Fibroblast of mammary gland (primary cell): ENCODE data around the gene TMPRSS13.
"Not testable (repeated sequence)": the region's sequence is repeated elsewhere in the genome, so short reads cannot be mapped to it uniquely, and the experiment has no call there.

Experiments used
- DNase-seq: peaks from one replicate; pipeline ENCODE4 v3.0.0-alpha.2; 2010; ENCODE audit warnings: low read depth
- H3K4me3 ChIP-seq: 2 replicates; pipeline ENCODE4 v1.5.1; 2011; ENCODE audit warnings: low read depth, mild to moderate bottlenecking, low read length, moderate library complexity; ENCODE audit not compliant: control insufficient read depth
- TF ChIP-seq, protein P1 (sequence below): conservative IDR thresholded peaks from 2 replicates; pipeline ENCODE4 v1.5.1; 2011; ENCODE audit warnings: low read depth, low read length, inconsistent platforms; ENCODE audit not compliant: control insufficient read depth, insufficient read depth

The TMPRSS13 gene

DNA sequence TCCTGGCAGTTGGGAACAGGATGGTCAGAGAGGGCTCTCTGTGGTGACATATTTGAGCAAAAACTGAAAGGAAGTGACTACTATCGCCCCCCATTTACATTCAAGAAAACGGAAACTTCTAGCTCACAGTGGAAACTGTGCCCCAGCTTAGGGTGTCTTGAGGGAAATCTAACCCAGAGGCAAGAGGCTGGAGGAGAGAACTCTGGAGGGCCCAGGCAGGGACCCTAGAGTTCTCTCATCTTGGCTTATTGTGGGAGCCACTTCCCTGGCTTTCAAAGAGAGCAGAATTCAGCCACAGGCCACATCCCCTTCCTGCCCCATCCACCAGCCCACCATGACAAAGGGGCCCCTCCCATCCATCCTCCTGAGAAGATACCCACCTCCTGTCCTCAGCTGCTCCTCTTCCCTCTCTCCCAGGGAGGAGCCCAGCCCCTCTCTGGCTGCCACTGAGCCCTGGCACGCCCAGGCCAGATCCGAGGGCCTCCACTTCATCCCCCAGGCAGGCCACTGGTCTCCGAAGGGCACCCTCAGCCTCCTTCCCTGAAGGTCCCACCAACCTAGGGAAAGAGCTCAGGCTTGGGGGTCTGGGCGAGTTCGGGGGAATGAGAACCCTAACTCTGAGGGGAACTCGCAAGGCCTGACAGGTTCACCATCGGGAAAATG, 1.6 kb upstream of the TMPRSS13 start:
- DNase-seq: no peak
- TF ChIP-seq, protein P1, sequence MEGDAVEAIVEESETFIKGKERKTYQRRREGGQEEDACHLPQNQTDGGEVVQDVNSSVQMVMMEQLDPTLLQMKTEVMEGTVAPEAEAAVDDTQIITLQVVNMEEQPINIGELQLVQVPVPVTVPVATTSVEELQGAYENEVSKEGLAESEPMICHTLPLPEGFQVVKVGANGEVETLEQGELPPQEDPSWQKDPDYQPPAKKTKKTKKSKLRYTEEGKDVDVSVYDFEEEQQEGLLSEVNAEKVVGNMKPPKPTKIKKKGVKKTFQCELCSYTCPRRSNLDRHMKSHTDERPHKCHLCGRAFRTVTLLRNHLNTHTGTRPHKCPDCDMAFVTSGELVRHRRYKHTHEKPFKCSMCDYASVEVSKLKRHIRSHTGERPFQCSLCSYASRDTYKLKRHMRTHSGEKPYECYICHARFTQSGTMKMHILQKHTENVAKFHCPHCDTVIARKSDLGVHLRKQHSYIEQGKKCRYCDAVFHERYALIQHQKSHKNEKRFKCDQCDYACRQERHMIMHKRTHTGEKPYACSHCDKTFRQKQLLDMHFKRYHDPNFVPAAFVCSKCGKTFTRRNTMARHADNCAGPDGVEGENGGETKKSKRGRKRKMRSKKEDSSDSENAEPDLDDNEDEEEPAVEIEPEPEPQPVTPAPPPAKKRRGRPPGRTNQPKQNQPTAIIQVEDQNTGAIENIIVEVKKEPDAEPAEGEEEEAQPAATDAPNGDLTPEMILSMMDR: no peak
- H3K4me3 ChIP-seq: no peak overlapping the region

DNA sequence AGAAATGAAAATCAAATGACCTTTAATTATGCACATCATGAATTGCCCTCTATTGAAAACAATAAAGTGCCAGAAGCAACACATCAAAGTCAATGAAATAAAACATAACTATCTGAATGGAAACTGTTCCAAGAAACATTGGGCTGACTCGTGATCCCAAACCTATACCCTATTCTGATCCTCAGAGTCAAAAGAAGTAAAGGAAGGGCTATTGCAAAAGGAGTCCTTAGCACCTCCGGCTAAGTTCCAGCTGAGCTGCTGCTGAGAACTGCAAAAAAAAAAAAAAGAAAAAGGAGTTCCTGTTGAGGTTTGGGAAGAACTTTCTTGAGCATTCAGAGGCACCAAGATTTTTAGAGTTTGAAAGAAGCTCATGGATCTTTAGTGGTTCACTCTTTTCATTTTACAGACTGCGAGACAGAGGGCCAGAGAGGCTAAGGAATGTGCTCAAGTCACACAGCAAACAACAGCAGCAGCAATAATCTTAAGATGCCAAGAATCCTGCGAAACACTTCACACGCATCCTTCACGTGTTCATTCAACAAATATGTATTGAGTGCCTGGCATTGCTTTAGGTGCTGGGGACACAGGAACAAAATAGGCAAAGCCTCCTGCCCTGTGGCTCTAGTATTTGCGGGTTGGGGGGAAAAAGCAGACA, 841 bp upstream of the TMPRSS13 start:
- no peak overlapping the region for H3K4me3 ChIP-seq
- TF ChIP-seq, protein P1: no peak
- DNase-seq: no peak

DNA sequence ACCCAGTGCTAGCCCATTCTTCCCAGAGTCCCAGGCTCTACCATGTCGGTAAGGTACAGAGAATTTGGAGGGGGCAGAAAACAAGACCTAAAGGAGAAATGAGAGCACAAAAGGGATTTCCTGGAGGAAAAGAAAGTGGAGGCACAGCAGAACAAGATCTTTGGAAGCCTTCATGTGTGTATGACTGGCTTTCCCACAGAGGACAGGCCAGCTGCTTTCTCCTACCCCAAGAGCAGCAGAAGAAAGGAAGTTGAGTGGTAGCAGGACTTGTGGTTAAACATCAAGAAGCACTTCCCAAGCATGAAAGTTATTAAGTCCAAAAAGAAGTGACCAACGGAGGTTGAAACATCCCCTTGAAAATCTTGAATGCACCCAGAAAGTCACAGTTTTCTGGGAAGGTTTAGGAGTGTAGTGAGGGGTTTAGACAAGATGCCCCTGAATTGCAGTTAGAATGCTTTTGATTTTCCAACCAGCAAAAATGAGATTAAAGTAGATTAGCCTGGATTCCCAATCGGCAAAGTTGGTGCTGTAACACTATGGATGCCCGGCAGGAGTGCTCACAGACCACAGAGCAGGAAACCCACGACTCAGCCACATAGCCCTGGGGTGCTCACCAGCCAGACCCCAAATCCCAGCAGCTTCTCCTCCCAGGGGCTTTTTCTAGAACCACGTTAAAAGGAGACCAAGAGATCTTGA, 608 bp downstream of the TMPRSS13 start:
- H3K4me3 ChIP-seq: no peak overlapping the region
- DNase-seq: no peak
- TF ChIP-seq, protein P1: no peak

DNA sequence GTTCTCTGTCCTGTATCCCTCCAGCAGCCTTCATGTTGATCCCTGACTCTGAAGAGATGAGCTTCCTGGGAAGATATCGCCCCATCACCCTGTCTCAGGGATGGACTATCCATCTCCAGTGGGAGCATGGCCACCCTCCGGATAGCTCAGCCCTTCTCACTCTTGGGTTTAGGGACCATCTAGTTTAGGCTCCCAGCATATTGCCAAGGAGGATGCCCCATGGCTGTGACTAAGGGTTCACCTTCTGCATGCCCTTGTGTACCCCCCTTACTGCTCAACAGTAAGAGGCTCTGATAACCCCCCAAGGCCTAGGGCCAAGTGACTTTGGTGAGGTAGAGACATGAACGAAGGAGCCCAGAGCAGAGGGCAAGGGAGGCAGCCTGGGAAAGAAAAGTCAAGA, 1.3 kb downstream of the TMPRSS13 start:
- H3K4me3 ChIP-seq: no peak overlapping the region
- no peak for DNase-seq
- TF ChIP-seq, protein P1: no peak

DNA sequence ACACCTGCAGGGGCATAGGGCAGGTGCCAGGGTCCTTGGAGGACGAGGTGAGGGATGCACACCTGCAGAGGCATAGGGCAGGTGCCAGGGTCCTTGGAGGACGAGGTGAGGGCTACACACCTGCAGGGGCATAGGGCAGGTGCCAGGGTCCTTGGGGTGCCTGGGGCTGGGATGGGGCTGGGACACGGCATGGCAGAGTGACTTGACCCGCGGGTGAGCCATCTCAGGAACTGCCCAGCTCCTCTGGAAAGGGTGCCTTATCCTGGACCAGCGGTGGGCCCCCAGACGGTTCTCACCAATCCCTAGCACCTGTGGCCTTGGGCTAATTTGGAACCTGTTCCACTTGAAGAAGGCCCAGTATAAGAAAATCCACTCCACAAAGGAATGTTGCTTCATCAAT, 3.0 kb downstream of the TMPRSS13 start:
- not testable (repeated sequence) for DNase-seq, H3K4me3 ChIP-seq

DNA sequence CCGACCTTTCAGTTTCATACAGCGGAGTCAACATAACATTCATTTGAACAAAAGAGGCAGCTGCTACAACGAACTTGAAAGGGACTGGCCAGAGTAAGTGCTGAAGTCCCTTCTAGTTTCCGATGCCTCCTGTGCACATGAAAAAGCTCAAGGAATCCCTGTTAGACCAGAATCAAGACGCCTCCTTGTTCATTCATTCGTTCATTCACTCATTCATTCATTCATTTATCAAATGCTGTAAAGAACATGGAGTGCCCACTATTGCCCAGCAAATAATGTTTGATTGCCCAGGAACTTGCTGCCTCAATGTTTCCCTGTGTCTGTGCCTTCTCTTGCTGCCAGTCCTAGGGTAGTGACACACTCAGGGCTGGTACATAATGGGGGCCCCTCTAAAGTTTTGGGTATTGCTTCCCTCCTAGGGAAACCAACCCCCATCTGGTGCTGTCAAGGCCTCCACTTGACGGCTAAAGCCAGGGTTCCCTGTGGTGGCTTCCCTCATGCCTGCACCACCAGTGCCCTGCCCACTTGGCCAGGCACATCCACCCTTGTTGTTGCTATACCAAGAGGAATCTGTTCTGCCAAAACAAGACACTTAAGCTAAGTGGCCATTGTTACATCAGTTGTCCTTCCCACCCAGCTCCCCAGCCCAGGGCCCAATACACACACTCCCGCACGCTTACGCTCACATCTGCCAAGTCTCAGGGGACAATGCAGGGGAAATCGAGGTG, 3.8 kb downstream of the TMPRSS13 start:
- no peak for DNase-seq
- no peak overlapping the region for H3K4me3 ChIP-seq
- TF ChIP-seq, protein P1: no peak
